ENCODE data around the gene DDX28.
"Not testable (repeated sequence)": the region's sequence is repeated elsewhere in the genome, so short reads cannot be mapped to it uniquely, and the experiment has no call there.

DDX28 gene

DNA sequence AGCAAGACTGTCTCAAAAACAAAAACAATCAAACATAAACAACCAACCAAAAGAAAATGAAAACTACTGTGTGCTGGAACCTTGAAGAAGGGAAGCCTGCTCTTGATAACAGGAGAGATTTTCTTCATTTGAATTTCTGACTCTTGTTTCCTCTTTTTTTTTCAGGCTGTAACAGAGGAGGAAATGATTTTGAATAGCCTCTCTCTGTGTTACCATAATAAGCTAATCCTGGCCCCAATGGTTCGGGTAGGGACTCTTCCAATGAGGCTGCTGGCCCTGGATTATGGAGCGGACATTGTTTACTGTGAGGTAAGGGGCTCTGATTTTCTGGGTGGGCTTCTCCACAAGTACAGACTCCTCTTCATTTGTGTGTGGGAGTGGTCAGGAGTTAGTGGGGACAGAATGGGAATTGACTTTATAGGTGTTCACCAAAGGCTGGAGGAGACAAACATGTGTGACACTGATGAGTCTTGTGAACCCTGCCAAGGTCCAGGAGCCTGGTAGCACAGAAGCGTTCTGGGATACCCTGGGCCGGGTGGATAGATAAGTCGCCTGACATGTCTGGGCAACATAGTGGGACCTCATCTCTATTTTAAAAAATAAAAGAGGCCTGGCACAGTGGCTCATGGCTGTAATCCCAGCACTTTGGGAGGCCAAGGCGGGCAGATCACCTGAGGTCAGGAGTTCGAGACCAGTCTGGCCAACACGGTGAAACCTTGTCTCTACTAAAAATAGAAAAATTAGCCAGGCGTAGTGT is 15.0 kb upstream of the DDX28 start:
- no peak for DNase-seq

DNA sequence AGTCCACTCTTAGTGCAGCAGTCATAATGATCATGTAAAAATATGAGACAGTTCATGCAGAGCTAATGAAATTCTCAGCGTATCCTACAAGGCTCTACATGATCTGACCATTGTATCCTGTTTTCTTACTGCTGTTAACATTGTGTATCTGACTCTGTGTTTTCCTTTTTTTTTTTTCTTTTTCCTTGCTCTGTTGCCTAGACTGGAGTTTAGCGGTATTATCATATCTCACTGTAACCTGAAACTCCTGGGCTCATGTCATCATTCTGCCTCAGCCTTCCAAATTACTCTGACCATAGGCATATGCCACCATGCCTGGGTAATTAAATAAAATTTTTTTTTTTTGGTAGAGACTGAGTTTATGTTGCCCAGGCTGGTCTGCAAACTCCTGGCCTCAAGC is 12.2 kb upstream of the DDX28 start:
- DNase-seq, result no peak

DNA sequence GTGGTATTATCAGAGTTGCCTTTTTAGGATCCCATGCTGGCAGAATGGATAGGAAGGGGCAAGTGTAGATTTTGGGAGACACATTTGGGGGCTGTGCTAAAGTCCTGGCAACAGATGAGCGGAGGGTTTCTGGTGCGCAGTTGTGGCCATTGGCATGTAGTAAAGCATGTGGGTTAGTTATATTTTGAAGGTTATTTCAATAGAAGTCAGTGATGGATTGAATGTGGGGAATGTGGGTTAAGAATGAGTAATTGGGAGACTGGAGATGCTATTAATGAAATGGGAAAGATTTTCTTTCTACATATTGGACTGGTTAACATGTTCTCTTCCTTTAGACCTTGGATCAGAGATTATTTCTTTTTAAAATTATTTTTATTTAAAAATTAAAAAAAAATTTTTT is 10.1 kb upstream of the DDX28 start:
- DNase-seq, result no peak

DNA sequence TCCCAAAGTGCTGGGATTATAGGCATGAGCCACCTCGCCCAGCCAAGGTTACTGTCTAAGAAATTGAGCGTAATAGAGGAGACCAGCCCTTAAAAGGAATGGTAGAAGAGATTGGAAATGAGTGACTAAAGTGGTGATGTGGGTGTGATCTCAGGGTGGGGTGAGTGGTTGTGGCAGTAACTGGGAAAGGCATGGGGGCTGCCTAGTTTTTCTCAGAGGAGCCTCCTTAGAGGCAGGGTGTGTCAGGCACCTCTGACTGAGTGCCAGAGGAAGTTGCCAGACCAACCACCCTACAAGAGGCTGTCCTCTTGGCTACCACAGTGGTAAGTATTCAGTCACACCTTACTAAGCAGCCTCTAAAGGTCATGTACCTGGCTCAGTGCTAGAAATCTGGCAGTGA is 8.9 kb upstream of the DDX28 start:
- DNase-seq, result no peak

DNA sequence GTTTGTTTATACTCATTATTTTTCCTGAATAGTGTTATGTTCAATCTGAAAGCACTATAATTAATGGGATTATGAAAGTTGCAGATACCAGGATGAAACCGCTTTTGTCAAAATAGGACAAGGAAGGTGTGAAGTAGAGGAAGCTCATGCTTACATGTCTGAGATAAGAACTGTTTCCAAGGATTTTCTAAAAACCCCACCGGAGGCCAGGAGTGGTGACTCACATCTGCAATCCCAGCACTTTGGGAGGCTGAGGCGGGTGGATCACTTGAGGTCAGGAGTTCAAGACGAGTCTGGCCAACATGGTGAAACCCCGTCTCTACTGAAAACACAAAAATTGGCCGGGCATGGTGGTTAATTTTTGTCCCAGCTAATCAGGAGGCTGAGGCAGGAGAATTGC is 7.1 kb upstream of the DDX28 start:
- not testable (repeated sequence) for DNase-seq

DNA sequence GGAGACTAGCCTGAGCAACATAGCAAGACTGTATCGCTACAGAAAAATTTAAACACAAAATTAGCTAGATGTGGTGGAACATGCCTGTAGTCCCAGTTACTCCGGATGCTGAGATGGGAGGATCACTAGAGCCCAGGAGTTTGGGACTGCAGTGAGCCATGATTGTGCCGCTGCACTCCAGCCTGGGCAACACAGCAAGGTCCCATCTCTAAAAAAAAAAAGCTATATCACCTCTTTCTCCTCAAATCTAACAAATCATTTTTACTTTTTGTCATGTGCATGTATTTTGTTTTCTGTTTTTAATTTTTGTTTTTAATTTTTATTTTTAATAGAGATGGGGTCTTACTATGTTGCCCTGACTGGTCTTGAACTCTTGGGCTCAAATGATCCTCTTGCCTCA is 6.0 kb upstream of the DDX28 start:
- no peak for DNase-seq

DNA sequence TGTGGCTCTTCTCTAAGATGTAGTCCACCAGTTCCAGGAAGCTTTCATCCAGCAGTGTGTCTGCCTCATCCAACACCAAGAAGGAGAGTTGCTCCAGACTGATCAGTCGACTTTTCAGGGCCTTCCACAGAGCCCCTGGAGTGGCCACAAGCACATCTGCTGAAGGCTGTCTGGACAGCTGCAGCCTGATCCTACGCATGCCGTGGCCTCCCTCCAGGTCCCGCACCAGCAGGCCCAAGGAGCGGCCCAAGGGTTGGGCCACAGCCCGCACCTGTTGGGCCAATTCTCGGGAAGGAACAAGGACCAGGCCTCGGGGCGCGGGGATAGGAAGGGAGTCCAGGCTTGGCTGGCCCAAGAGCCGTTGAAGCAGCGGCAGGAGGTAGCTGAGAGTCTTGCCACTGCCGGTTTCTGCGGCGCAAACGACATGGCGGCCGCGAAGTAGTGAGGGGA is 729 bp downstream of the DDX28 start:
- DNase-seq, result no peak

DNA sequence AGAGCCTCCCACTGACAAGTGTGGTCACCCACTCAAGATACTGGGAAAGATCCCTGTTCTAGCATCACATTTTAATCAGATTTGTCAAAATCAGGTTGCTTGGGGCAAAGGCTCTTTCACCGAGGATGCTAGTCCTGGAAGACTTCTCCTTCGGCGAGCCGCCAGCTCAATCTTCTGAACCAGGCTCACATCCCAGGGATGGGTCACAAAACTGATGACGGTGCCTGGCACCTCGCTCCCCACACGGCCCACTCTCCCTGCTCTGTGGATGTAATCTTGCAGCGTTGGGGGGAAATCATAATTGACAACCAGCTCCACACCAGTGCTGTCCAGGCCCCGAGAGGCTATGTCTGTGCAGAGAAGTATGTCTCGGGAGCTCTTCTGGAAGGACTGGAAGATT is 1.5 kb downstream of the DDX28 start:
- no peak for DNase-seq

DNA sequence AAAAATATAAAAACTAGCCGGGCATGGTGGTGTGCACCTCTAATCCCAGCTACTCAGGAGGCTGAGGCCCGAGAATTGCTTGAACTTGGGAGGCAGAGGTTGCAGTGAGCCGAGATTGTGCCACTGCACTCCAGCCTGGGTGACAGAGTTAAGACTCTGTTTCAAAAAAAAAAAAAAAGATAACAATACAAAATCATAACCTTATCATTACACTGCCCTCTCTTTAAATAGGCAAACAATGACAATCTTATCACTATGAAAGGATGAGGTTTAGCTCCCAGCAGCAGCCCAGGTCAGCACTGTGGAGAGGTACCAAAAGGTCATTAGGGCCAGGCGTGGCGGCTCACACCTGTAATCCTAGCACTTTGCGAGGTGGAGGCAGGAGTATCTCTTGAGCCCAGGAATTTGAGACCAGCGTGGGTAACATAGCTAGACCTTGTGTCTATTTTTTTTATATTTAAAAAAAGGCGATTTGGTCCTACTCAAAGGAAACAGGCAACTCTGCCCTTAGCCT is 3.8 kb downstream of the DDX28 start:
- DNase-seq, result no peak

DNA sequence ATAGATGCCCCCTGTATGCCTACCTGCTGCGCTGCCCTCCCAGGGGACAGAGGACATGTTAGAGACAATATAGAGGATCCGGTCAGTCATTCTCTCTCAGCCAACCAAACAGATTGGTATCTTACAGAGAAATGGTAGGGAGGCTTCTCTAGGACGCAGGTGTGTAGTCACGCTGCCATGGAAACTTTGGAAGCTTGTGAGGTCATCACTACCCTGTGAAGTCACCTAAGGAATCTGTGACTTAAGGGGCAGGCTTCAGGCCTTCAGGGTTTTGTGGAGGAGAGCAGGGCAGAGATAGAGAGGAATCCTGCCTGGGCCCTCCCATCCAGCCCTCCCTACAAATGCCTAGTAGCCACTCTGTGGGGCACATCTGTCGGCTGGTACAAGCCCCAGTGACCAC is 7.4 kb downstream of the DDX28 start, which contains the start of gene DPEP2NB:
TSS of gene DPEP2NB (minus strand) at position 231 of the 400 bp plus-strand sequence. CDS start at position 90, 141 bp downstream.
- DNase-seq, result no peak

DNA sequence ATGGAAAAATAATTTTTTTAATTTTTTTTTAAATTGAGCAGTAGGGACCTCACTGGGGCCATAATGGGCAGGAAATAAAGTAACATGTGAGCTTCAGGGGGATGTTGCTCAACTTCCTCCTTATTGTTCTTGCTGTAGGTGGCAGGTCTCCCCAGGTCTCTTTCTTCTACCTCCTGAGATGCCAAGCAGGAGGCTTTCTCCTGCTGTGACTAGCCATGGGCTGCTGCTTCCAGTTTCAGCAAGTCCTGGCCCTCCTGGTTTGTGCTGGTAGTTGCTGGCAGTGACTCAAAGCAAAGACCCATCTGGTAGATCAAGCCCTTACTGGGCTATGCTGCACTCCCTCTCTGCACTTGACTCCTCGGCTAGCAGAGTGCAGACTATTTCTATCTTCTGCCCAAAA is 9.6 kb downstream of the DDX28 start:
- no peak for DNase-seq

DNA sequence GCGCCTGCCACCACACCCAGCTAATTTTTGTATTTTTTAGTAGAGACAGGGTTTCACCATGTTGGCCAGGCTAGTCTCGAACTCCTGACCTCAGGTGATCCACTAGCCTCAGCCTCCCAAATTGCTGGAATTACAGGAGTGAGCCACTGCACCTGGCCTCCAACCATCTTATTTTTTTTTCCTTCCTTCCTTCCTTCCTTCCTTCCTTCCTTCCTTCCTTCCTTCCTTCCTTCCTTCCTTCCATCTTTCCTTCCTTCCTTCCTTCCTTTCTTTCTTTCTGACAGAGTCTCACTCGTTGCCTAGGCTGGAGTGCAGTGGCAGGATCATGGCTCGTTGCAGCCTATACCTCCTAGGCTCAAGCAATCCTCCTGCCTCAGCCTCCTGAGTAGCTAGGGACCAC is 13.2 kb downstream of the DDX28 start:
- DNase-seq, result not testable (repeated sequence)

DNA sequence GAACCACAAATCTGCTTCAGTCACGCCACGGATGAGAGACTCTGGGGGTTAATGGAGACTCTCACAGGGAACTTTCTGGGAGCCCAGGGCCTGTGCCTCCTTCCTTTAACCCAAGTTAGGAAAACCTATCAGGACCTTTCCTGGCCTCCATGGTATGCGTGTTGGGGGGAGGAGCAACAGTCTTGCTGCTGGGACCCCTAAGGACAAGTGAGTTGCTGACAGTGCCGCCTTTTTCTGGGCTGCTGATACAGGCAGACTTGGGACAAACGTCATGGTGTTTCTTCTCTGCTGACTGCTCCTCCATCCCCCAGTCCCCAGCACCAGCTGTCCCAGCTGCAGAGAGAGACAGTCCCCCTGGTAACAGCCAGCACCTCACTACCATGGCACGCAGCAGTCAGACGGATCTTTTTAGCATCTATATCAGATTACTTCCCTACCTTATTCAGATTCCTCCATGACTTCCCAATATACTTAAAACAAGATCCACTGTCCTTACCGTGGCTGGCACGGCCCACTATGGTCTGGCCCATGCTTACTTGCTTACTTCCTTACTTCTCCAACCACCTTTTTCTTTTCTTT is 13.8 kb downstream of the DDX28 start:
- no peak for DNase-seq

DNA sequence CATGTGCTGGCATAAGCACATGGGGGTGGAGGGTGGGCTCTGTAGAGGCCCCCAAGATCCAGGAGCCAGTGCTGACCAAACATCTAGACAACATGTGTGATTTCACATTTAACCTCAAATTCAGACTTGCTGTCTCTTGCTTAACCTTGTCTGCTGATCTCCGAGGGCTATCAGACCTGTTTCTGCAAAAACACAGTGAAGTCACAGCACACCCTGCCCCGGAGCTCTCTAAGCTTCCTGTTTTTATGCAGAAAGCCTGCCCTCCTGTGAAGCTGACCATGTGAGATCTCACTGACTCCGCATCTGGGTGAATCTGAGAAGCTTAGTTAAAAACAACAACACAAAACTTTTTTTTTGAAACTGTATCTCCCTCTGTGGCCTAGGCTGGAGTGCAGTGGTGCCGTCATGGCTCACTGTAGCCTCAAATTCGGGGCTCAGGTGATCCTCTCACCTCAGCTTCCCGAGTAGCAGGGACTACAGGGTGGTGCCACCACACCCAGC is 17.2 kb downstream of the DDX28 start:
- no peak for DNase-seq

DNA sequence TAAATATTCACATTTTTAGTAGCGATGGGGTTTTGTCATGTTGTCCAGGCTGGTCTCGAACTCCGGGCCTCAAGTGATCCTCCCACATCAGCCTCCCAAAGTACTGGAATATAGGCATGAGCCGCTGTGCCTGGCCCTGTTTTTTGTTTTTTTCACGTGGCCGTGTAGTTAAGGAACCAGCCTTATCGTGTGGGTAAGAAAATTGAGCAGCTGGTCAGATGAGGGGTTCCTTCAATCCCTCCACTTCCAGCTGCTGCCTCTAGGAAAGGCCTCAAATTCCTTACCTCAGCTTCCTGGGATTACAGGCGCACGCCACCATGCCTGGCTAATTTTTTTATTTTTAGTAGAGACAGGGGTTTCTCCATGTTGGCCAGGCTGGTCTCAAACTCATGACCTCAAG is 17.8 kb downstream of the DDX28 start:
- no peak for DNase-seq

DNA sequence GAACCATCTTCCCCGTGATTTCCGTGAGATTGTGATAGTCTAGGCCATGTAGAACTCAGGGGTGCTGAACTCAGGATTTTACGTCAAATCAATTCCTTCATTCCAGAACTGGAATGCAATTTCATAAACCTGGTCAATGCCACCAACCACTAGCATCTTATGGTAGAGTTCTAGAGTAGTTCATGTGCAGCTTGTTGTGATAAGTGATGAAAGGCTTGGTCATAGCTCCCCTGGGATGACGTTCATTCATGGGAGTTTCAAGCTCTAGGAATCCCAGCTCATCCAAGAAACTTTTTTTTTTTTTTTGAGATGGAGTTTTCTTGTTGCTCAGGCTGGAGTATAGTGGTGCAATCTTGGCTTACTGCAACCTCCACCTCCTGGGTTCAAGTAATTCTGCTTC is 20.0 kb downstream of the DDX28 start:
- DNase-seq, result no peak

DNA sequence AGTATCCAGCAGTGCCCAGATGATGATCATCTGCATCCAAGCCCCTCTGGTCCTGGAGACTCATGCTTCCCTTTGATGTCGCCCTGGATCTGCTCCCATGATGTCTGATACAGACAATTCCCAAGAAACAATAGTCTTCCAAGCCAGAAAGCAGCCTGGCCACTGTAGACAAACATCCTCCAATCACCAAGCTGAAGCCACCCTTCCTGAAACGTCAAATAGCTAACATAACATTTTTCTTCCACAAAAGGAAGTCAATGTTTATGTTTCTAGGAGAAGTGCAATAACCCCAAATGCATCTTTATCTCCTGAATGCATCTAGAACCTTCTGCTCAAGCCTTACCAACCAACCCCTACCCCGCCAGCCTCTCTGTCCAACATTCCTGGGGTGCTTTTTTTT is 22.6 kb downstream of the DDX28 start:
- DNase-seq, result no peak

DNA sequence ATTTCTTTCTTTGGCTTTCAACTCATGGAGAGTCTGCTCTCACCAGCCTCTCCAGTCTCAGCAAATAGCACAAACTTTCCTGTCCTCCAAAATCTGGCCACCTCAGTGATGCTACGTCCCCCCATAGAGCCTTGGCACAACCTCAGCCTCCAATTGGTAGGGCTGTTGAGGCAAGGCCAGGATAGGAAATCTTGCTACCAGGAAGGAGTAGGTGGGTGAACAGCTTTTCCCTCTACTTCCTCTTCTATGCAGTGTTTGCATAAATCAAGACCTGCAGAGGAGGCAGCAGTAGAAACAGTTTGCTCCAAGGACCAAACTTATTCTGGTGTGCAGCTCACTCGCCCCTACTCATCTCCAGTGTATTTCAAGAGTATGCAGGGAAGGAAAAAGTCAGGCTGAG is 23.0 kb downstream of the DDX28 start:
- DNase-seq, result no peak

DNA sequence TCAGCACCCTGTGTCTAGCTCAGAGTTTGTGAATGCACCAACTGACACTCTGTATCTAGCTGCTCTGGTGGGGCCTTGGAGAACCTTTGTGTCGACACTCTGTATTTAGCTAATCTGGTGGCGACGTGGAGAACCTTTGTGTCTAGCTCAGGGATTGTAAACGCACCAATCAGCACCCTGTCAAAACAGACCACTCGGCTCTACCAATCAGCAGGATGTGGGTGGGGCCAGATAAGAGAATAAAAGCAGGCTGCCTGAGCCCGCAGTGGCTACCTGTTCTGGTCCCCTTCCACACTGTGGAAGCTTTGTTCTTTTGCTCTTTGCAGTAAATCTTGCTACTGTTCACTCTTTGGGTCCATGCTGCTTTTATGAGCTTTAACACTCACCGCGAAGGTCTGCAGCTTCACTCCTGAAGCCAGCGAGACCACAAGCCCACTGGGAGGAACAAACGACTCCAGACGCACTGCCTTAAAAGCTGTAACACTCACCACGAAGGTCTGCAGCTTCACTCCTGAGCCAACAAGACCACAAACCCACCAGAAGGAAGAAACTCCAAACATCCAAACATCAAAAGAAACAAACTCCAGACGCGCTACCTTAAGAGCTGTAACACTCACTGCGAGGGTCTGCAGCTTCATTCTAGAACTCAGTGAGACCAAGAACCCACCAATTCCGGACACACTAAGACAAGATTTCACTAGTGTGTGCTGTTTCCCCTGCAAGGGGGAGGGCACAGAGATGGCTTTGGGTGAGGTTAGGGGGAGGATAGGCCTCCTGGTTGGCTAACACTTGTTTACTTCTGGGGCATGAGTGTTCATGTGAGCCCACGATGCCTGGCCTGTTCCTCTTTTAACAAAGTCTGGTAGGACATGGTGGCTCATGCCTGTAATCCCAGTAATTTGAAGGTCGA is 24.0 kb downstream of the DDX28 start, which contains the start of gene DPEP2:
TSS of gene DPEP2 (minus strand) at position 706 of the 910 bp plus-strand sequence. CDS start 6,272 bp downstream, outside the sequence.
- DNase-seq, result not testable (repeated sequence)

DNA sequence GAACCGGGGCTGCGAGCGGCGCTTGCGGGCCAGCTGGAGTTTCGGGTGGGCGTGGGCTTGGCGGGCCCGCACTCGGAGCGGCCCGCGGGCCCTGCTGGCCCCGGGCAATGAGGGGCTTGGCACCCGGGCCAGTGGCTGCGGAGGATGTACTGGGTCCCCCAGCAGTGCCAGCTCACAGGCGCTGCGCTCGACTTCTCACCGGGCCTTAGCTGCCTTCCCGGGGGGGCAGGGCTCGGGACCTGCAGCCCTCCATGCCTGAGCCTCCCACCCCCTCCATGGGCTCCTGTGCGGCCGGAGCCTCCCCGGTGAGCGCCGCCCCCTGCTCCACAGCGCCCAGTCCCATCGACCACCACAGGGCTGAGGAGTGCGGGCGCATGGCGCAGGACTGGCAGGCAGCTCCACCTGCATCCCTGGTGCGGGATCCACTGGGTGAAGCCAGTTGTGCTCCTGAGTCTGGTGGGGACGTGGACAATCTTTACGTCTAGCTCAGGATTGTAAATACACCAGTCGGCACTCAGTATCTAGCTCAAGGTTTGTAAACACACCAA is 24.7 kb downstream of the DDX28 start:
- DNase-seq, result not testable (repeated sequence)

DNA sequence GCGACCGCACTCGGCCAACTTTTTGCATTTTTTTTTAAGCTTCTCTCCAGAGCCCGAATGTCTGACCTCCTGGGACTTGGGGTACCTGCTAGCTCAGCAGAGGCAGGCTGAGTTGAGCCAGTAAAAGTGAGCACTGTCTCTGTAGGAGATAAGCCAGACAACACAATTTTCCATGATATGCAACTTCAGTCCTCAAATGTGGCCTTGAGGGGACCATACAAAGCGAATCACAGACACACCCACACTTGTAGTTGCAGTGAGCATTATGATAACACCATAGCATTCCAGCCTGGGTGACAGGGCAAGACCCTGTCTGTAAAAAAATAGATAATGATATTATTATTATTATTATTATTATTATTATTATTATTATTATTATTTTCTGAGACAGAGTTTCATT is 26.4 kb downstream of the DDX28 start:
- DNase-seq, result no peak

DNA sequence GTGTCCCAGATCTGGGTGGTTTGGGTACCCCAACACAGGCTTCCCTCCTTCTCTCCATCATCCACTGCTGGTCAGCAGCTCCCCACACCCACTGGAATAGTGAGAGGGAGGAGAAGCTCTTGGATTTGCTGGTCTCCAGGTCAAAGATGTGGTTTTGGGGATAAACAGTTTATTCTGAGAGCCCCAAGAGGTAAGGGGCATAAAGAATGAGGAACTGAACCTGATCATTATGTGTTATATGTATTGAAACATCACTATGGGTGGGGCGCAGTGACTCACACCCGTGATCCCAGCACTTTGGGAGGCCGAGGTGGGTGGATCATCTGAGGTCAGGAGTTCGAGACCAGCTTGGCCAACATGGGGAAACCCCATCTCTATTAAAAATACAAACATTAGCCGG is 27.6 kb downstream of the DDX28 start:
- DNase-seq, result no peak

DNA sequence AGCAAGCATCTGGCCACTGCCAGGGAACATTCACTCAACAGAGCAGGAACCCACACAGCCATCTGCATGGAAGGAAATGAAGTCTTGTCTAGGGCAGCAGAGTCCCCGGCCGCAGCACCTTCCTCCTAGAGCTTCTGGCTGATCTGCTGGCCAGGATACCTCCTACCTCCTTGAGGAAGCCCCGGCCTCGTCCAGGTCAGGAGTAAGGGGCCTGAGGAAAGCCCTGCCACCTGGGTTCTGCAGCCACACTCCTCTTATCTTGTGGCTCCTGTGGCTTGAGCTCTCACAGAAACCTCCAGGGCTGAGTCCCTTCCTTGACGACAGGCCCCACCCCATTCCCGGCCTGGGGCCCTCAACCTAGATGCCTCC is 29.0 kb downstream of the DDX28 start:
- not testable (repeated sequence) for DNase-seq
